HG03575 (cell line): ENCODE measurements around the gene OXSR1.

Source experiments
- ATAC-seq: cut with Tn5 transposase; IDR thresholded peaks from one replicate; pipeline ENCODE4 v1.9.1; 2021; ENCODE audit not compliant: unreplicated experiment, insufficient number of reproducible peaks, low FRiP score; ENCODE audit errors: extremely low read depth

The OXSR1 gene

GRCh38 chr3:38253704-38254103 lies 88.4 kb downstream of the OXSR1 start:
- ATAC-seq = no peak

- ATAC-seq = no peak
Observed at GRCh38 chr3:38254872-38255271, 89.5 kb downstream of the OXSR1 start.

- ATAC-seq = no peak
Observed at GRCh38 chr3:38255627-38256026, 90.3 kb downstream of the OXSR1 start.

DNA sequence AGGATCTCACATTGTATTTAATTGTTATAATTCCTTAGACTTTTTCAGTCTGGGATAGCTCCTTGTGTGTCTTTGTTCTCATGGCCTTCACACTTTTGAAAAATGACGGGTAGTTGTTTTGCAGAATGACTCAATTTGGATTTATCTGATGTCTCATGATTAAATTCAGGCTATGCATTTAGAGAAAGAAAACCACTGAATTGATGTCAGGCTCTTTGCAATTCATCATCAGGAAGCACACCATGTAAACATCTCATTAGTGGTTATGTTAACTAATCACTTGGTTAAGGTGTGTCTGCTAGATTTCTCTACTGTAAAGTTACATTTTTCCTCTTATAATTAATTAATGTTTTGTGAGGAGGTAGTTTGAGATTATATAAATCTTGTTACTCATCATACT lies 92.2 kb downstream of the OXSR1 start:
- ATAC-seq = no peak

GRCh38 chr3:38260474-38260873 lies 95.1 kb downstream of the OXSR1 start:
- no peak for ATAC-seq

- ATAC-seq = no peak
Observed at GRCh38 chr3:38264353-38264771, 99.0 kb downstream of the OXSR1 start.

DNA sequence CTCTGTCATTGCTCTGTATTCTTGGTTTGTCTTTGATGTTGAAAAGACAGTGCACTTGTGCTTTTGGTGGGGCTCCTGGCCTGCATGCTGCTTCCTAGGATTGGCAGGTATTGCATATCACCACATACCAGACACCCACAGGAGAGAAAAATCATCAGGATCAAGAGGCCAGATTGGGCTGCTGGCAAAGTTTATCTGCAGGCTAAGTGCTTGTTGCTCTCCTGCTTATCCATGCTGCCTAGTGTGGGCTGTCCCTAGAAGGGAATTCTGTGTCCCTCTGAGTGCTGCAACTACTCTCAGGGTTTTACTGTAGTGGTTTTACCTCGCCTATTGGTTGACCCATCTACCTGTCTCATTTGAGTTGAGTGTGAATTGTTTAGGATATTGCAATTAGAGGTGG lies 99.4 kb downstream of the OXSR1 start:
- ATAC-seq = no peak

- no peak for ATAC-seq
Observed at GRCh38 chr3:38265604-38266307, 100.4 kb downstream of the OXSR1 start, which contains the start of gene SLC22A13. SLC22A13 (plus strand) TSS chr3:38265812; CDS start chr3:38265861, 49 bp downstream.

GRCh38 chr3:38266810-38267209 lies 101.5 kb downstream of the OXSR1 start:
- ATAC-seq = no peak

- ATAC-seq = no peak
Observed at GRCh38 chr3:38267662-38268061, 102.3 kb downstream of the OXSR1 start.

DNA sequence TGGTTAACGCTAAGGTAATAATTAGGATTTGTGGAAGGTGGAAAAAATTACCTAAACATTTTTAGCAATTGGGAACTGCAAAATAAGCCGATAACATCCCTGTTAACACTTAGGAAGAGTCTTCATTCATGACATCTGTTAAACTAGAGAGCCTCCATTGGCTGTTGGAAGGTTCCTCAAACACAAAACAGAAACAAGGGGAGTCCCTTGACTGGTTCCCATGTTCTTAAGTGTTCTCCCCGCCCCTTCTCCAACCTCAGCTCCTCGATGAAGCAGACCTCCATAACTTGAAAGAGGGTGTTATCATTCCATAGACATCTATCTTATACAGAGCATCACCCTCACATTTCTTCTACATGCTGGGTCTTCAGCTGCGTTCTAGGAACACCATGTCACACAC lies 102.8 kb downstream of the OXSR1 start:
- ATAC-seq = no peak

DNA sequence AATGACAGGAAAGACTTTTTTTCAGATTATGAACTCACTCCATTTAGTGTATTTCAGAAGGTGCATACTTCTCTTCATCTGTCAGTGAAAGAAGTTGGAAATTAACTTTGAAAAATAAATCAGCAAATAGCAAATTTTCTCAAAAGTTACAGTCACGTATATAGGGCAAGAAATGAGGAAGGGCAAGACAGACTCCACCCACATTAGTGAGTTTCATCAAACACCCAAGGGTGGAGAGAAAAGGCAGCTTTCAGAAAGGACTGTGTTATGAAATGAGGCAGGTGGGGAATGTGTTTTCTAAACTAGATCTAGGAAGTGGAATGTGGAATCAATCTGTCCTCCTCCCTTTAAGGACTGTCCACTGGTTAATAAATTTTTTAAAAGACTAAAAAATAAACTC lies 103.2 kb downstream of the OXSR1 start:
- no peak for ATAC-seq

DNA sequence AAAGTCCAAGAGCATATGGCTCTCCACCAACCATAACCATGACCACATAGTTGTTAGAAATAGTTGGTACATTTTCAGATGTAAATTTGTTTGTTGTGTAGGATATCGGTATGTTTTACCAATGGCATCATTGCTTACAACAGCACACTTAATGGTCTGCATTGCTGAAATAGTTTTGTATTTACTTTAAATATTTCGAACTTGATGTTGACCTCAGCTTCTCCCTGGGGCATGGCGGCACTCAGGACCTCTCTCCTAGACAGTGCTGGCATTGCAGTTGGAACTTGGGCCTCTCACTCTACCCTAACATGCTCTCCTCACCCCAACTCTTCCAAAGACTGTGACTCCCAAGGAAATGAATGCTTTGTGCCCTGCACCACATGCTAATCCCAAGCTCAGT lies 105.3 kb downstream of the OXSR1 start:
- ATAC-seq = no peak

DNA sequence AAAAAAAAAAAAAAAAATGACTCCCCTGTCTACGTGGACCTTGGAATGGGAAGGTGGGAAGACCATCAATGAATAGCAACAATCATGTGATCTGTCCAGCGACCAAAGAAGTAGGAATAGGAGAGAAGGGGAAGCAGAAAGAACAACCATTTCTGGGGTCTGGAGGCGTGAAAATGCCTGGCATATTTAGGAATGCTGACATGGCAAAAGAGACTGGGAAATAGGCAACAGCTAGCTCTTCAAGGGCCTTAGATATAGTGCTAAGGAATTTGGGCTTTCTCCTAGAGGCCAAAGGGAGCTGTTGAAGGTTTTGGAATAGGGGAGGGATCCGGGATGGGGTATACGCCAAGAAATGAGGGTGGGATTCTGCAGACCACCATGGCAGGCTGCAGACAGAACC lies 106.2 kb downstream of the OXSR1 start:
- ATAC-seq = no peak

- no peak for ATAC-seq
Observed at GRCh38 chr3:38274864-38275649, 109.7 kb downstream of the OXSR1 start.

GRCh38 chr3:38275658-38276057 lies 110.3 kb downstream of the OXSR1 start:
- ATAC-seq = no peak

DNA sequence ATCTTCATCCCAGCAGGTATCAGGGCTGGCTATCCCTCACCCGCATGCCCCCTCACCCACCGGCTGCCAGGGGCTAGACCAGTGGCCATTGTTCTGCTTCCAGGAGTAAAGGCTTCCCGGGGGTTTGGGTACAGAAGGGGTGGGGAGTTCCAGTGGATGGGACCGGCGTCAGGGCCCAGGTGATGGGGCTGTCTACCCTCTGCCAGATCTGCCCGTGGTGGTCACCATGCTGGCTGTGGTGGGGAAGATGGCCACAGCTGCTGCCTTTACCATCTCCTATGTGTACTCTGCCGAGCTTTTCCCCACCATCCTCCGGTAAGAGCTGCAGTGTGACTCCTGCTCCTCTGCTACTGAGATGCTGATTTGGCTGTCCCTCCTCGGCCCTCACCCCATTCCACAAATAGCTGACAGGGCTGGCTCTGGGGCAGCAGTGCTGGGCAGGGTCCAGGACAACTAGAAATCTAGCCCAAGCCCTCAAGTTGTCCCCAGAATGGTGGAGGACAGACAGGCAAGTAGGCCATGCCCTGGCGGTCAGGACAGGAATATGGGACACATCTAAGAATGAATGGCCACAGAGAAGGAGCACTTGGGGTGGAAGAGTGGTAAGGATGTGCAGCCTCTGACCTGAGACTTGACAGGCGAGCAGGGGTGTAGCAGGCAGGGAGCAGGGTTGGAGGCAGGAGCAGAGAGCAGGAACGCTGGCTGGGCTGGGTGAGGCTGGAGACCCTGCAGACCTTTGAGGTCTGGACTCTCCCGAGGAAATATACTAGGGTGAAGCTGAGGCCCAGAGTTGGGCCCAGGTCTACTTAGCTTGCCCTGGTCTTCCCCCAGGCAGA lies 111.0 kb downstream of the OXSR1 start:
- ATAC-seq = no peak

GRCh38 chr3:38276917-38277630 lies 111.7 kb downstream of the OXSR1 start:
- no peak for ATAC-seq

DNA sequence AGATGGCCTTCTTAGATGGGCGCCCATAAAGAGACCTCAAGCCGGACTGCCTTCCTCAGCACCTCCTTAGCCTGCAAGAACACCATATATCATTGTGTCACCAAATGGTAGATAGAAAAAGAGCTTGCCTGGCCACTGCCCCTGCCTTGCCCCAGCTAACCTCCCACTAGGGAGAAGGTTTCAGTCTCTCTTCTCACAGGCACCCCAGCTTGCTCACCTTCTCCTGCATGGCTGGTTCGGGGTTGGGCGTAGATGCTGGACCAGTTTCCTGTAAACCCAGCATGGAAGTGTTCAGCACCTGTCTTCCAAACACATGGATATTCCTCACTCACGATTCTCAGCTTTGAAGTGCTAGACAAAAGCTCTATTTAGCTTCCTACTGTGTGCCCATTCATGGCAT lies 113.5 kb downstream of the OXSR1 start:
- no peak for ATAC-seq
